HG03354 (cell line): ENCODE measurements around the gene VANGL2.

Source experiments
- ATAC-seq: cut with Tn5 transposase; IDR thresholded peaks from one replicate; pipeline ENCODE4 v1.9.1; 2021; ENCODE audit warnings: mild to moderate bottlenecking; ENCODE audit not compliant: unreplicated experiment, poor library complexity, severe bottlenecking

Gene VANGL2

GRCh38 chr1:160402001-160402795 is 1.8 kb downstream of the VANGL2 start:
- no peak for ATAC-seq

- no peak for ATAC-seq
Measured at GRCh38 chr1:160403244-160403643, 2.9 kb downstream of the VANGL2 start.

- ATAC-seq, result no peak
Measured at GRCh38 chr1:160404094-160404493, 3.7 kb downstream of the VANGL2 start.

GRCh38 chr1:160405331-160405877 is 5.0 kb downstream of the VANGL2 start:
- no peak for ATAC-seq

GRCh38 chr1:160406131-160406968 is 6.0 kb downstream of the VANGL2 start:
- ATAC-seq, result no peak

- no peak for ATAC-seq
Measured at GRCh38 chr1:160407839-160408801, 7.8 kb downstream of the VANGL2 start.

GRCh38 chr1:160408864-160409263 is 8.5 kb downstream of the VANGL2 start:
- ATAC-seq, result no peak

GRCh38 chr1:160409486-160409885 is 9.1 kb downstream of the VANGL2 start:
- no peak for ATAC-seq

- ATAC-seq, result no peak
Measured at GRCh38 chr1:160410406-160411005, 10.1 kb downstream of the VANGL2 start.

- no peak for ATAC-seq
Measured at GRCh38 chr1:160411271-160412027, 11.1 kb downstream of the VANGL2 start.

- no peak for ATAC-seq
Measured at GRCh38 chr1:160412028-160412362, 11.6 kb downstream of the VANGL2 start.

- no peak for ATAC-seq
Measured at GRCh38 chr1:160413716-160414115, 13.4 kb downstream of the VANGL2 start.

GRCh38 chr1:160414881-160415280 is 14.5 kb downstream of the VANGL2 start:
- ATAC-seq, result no peak

GRCh38 chr1:160415696-160416290 is 15.4 kb downstream of the VANGL2 start:
- no peak for ATAC-seq

- no peak for ATAC-seq
Measured at GRCh38 chr1:160416369-160416768, 16.0 kb downstream of the VANGL2 start.

- ATAC-seq, result no peak
Measured at GRCh38 chr1:160418483-160418882, 18.1 kb downstream of the VANGL2 start.

GRCh38 chr1:160419150-160419837 is 18.9 kb downstream of the VANGL2 start:
- ATAC-seq, result no peak

GRCh38 chr1:160419838-160420169 is 19.4 kb downstream of the VANGL2 start:
- no peak for ATAC-seq
